Esophagus squamous epithelium (tissue), 4 donors: ENCODE results near the gene FOXB2.

Experiments
- POLR2A ChIP-seq, 4 donors: fragments of 450-650 bp; IDR thresholded peaks; one replicate each; pipeline ENCODE4 v1.6.1; 2017; ENCODE audit warnings: antibody characterized with exemption in 4 of 4, mild to moderate bottlenecking in 4 of 4, moderate library complexity in 3 of 4
- TF ChIP-seq, protein P1 (sequence below), 6 experiments: fragments of 450-650 bp in 4 of 6; fragments of 200-600 bp in 2 of 6; sonication (generic) in 2 of 6; IDR thresholded peaks; one replicate each; pipeline ENCODE4 v1.5.1; 2016 to 2019; ENCODE audit warnings: antibody characterized with exemption in 6 of 6, mild to moderate bottlenecking in 4 of 6, moderate library complexity in 4 of 6

DNA sequence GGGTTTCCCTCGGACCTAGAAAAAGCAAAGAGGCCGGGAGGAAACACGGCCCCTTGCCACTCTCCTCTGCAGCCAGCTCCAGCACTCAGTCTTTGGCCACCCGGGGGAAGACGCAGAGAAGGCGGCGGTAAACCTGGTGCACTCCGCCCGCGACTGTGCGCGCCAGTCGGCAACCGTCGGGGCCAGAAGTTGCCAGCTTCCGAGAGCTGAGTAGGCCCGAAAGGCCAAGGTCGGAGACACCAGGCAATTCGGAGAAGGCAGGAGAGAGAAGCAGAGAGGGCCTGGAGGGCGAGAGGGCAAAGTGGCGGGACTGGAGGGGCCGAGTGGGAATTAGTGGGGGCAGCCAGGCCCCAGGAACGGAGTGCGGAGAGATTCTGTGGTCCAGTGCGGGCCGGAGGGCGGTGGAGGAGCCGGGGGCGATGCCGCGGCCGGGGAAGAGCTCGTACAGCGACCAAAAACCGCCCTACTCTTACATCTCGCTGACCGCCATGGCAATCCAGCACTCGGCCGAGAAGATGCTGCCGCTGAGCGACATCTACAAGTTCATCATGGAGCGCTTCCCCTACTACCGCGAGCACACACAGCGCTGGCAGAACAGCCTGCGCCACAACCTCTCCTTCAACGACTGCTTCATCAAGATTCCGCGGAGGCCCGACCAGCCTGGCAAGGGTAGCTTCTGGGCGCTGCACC lies at the start of gene FOXB2:
- TF ChIP-seq, protein P1, sequence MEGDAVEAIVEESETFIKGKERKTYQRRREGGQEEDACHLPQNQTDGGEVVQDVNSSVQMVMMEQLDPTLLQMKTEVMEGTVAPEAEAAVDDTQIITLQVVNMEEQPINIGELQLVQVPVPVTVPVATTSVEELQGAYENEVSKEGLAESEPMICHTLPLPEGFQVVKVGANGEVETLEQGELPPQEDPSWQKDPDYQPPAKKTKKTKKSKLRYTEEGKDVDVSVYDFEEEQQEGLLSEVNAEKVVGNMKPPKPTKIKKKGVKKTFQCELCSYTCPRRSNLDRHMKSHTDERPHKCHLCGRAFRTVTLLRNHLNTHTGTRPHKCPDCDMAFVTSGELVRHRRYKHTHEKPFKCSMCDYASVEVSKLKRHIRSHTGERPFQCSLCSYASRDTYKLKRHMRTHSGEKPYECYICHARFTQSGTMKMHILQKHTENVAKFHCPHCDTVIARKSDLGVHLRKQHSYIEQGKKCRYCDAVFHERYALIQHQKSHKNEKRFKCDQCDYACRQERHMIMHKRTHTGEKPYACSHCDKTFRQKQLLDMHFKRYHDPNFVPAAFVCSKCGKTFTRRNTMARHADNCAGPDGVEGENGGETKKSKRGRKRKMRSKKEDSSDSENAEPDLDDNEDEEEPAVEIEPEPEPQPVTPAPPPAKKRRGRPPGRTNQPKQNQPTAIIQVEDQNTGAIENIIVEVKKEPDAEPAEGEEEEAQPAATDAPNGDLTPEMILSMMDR (IDR thresholded peaks at IDR 0.05): no peak
- TF ChIP-seq POLR2A (IDR thresholded peaks at IDR 0.05): no peak
